ENCODE results near the gene HLA-E.
"Not testable (repeated sequence)": the region's sequence is repeated elsewhere in the genome, so short reads cannot be mapped to it uniquely, and the experiment has no call there.

Gene HLA-E

GRCh38 chr6:30489081-30490025 is at the start of gene HLA-E:
HLA-E (plus strand) TSS chr6:30489509; CDS start chr6:30489532, 23 bp downstream.
- DNase-seq, result peak; percentile 87

GRCh38 chr6:30441171-30441570 is 48.1 kb upstream of the HLA-E start:
- no peak for DNase-seq

- no peak for DNase-seq
These were observed 45.5 kb upstream of the HLA-E start for GRCh38 chr6:30443657-30444450.

GRCh38 chr6:30444451-30444742 is 44.9 kb upstream of the HLA-E start:
- DNase-seq, result no peak

GRCh38 chr6:30446259-30446658 is 43.0 kb upstream of the HLA-E start:
- DNase-seq, result no peak

- no peak for DNase-seq
These were observed 42.1 kb upstream of the HLA-E start for GRCh38 chr6:30447237-30447636.

GRCh38 chr6:30450548-30450908 is 38.8 kb upstream of the HLA-E start:
- DNase-seq, result no peak

- peak; percentile 46 for DNase-seq
These were observed 38.1 kb upstream of the HLA-E start for GRCh38 chr6:30450909-30451841.

GRCh38 chr6:30452736-30453507 is 36.4 kb upstream of the HLA-E start:
- no peak for DNase-seq

- peak; percentile 84 for DNase-seq
These were observed 35.7 kb upstream of the HLA-E start for GRCh38 chr6:30453508-30454116.

- no peak for DNase-seq
These were observed 30.2 kb upstream of the HLA-E start for GRCh38 chr6:30459145-30459544.

GRCh38 chr6:30461055-30461454 is 28.3 kb upstream of the HLA-E start:
- no peak for DNase-seq

- no peak for DNase-seq
These were observed 26.8 kb upstream of the HLA-E start for GRCh38 chr6:30462482-30462881.

- no peak for DNase-seq
These were observed 26.1 kb upstream of the HLA-E start for GRCh38 chr6:30463242-30463641.

- peak; percentile 55 for DNase-seq
These were observed 25.4 kb upstream of the HLA-E start for GRCh38 chr6:30463651-30464618.

- no peak for DNase-seq
These were observed 23.6 kb upstream of the HLA-E start for GRCh38 chr6:30465595-30466306.

- DNase-seq, result no peak
These were observed 18.3 kb upstream of the HLA-E start for GRCh38 chr6:30470968-30471367.

GRCh38 chr6:30475116-30475515 is 14.2 kb upstream of the HLA-E start:
- not testable (repeated sequence) for DNase-seq

GRCh38 chr6:30480536-30481156 is 8.7 kb upstream of the HLA-E start:
- DNase-seq, result peak; percentile 61
